Peyer's patch (tissue), 4 donors: Measurements from ENCODE around the gene OBP2B. TPM values are rescaled to one million over a fixed set of nuclear protein-coding genes. Genes with fewer than 3 reads are reported as not detected.
"Not testable (repeated sequence)": the region's sequence is repeated elsewhere in the genome, so short reads cannot be mapped to it uniquely, and the experiment has no call there.

Experiments
- DNase-seq, 3 donors: peaks; one replicate each; pipeline ENCODE4 v3.0.0-alpha.2; 2017 to 2019
- H3K27ac ChIP-seq, 4 donors: fragments of 200-600 bp; sonication (generic); one replicate each; pipeline ENCODE4 v1.5.1; 2016 to 2019
- H3K27me3 ChIP-seq, 2 donors: fragments of 200-600 bp; sonication (generic); one replicate each; pipeline ENCODE4 v1.5.1; 2019
- H3K36me3 ChIP-seq, 3 donors: fragments of 200-600 bp; sonication (generic); one replicate each; pipeline ENCODE4 v1.5.1; 2016 to 2019
- H3K4me1 ChIP-seq, 4 donors: fragments of 200-600 bp; sonication (generic); one replicate each; pipeline ENCODE4 v1.5.1; 2016 to 2019
- H3K4me3 ChIP-seq, 4 donors: fragments of 200-600 bp; sonication (generic); 1 replicate in 3 of 4; 2 replicates in 1 of 4; pipeline ENCODE4 v1.5.1; 2016 to 2019; ENCODE audit warnings: mild to moderate bottlenecking in 1 of 4
- H3K9me3 ChIP-seq, 4 donors: fragments of 200-600 bp; sonication (generic); one replicate each; pipeline ENCODE4 v1.5.1; 2016 to 2019; ENCODE audit warnings: mild to moderate bottlenecking in 1 of 4
- POLR2A ChIP-seq, 2 donors: fragments of 450-650 bp; IDR thresholded peaks; one replicate each; pipeline ENCODE4 v1.5.1; 2017; ENCODE audit warnings: antibody characterized with exemption in 2 of 2, mild to moderate bottlenecking in 2 of 2, moderate library complexity in 2 of 2
- total RNA-seq, 4 donors: library from RNA; depleted of rRNA; stranded (reverse); fragments of >200 nt; gene quantifications; one replicate each; pipeline ENCODE4 v1.1.0, GENCODE V29; 2016
- TF ChIP-seq, protein P1 (sequence below), 6 experiments: fragments of 450-650 bp in 4 of 6; fragments of 200-600 bp in 2 of 6; sonication (generic) in 1 of 6; IDR thresholded peaks; one replicate each; pipeline ENCODE4 v1.5.1; 2017 to 2019; ENCODE audit warnings: antibody characterized with exemption in 6 of 6, mild to moderate bottlenecking in 3 of 6, moderate library complexity in 1 of 6

OBP2B gene
- total RNA-seq, 4 donors from 2014 or later: not detected

DNA sequence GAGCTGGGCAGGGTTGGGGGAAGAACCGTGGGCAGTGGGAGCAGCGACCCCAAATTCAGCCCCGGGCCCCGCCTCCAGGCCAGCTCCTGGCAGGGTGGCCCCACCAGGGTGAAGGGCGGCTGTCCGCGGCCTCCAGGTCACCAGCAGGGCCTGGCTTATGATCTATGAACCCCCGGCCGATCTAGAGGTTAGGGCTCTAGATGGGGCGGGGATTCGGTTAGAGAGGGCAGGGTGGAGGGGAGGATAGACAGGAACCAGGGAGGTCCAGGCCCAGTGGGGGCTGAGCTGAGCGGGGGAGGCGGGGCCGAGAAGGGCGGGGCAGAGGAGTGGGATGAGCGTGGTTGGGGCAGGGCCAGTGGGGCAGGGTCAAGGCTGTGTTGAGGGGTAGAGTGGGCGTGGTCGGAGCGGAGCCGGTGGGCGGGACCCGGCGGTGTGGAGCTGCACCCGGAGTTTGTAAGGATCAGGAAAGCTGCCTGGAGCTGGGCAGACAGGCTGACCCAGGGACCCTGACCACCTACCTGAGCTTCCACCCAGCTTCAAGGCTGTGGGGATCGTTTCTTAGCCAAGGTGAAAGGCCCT is 29.3 kb upstream of the OBP2B start:
- no peaks in the 10 kb centered on the region for H3K27me3 ChIP-seq
- peak; percentile 57 to 93 (median 91) for DNase-seq
- H3K36me3 ChIP-seq: no peaks in the 10 kb centered on the region
- peak in 1 of 2 donors; percentile 50 for TF ChIP-seq POLR2A (IDR thresholded peaks at IDR 0.05)
- TF ChIP-seq, protein P1, sequence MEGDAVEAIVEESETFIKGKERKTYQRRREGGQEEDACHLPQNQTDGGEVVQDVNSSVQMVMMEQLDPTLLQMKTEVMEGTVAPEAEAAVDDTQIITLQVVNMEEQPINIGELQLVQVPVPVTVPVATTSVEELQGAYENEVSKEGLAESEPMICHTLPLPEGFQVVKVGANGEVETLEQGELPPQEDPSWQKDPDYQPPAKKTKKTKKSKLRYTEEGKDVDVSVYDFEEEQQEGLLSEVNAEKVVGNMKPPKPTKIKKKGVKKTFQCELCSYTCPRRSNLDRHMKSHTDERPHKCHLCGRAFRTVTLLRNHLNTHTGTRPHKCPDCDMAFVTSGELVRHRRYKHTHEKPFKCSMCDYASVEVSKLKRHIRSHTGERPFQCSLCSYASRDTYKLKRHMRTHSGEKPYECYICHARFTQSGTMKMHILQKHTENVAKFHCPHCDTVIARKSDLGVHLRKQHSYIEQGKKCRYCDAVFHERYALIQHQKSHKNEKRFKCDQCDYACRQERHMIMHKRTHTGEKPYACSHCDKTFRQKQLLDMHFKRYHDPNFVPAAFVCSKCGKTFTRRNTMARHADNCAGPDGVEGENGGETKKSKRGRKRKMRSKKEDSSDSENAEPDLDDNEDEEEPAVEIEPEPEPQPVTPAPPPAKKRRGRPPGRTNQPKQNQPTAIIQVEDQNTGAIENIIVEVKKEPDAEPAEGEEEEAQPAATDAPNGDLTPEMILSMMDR (IDR thresholded peaks at IDR 0.05): peak in 1 of 6 experiments; percentile 7
- H3K27ac ChIP-seq: peak overlapping the region; percentile 49 to 88 (median 64)
- peak overlapping the region in 3 of 4 donors; percentile 26 to 43 (median 38) for H3K4me3 ChIP-seq
- peaks cover 0 to 17% (median 3%) of the 10 kb centered on the region in 4 donors for H3K4me1 ChIP-seq
- no peaks in the 10 kb centered on the region for H3K9me3 ChIP-seq

GRCh38 chr9:133237035-133237731 is 28.1 kb upstream of the OBP2B start:
- H3K27me3 ChIP-seq: no peaks in the 10 kb centered on the region
- no peaks in the 10 kb centered on the region for H3K9me3 ChIP-seq
- H3K4me1 ChIP-seq: peaks cover 0 to 17% (median 3%) of the 10 kb centered on the region in 4 donors
- no peak for DNase-seq
- no peaks in the 10 kb centered on the region for H3K36me3 ChIP-seq
- H3K4me3 ChIP-seq: no peak overlapping the region
- peak overlapping the region in 2 of 4 donors; percentile 77 to 88 for H3K27ac ChIP-seq
- TF ChIP-seq POLR2A (IDR thresholded peaks at IDR 0.05): no peak
- TF ChIP-seq, protein P1 (IDR thresholded peaks at IDR 0.05): no peak

DNA sequence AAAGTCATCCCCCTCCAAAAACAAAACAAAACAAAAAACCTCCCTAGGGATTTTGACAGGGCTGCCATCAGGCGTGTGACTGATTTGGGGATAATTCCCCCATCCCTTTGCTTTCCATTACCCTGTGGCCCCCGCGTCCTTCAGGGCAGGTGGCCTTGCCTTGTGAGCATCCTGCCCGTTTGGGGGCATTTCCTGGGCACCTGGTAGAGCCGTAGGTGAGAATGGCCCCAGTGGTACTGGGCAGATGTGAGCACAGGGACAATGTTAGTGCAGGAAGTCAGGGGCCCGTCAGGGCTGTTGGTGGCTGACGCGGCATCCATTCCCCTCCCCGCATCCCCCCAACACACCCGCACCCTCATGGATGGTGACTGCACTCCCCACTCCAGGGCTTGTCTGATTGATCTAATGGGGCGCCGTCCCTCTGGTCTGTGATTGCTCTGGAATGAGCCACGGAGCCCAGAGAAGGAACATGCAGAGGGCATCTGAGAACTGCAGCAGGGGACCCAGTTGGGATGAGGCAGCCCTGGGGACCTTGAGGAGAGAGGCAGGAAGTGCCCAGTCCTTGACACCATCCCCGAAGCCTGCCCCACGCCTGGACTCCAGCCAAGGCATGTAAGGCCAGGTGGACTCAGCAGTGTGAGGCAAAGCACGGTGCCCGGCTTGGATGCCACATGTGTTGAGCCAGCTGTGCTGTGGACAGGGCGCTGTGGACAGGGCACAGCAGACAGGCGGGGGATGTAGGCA is 27.4 kb upstream of the OBP2B start:
- not testable (repeated sequence) for DNase-seq, H3K27me3 ChIP-seq, H3K9me3 ChIP-seq, H3K36me3 ChIP-seq, H3K4me3 ChIP-seq
- Histone ChIP-seq H3K27ac (peak overlapping the region in 2 of 4 donors; percentile 77 to 88), H3K4me1 (peaks cover 0 to 17% (median 3%) of the 10 kb centered on the region in 4 donors)

GRCh38 chr9:133235549-133236222 is 26.6 kb upstream of the OBP2B start:
- no peak for DNase-seq
- no peaks in the 10 kb centered on the region for H3K27me3 ChIP-seq
- H3K27ac ChIP-seq: no peak overlapping the region
- no peaks in the 10 kb centered on the region for H3K9me3 ChIP-seq
- peaks cover 0 to 17% (median 2%) of the 10 kb centered on the region in 4 donors for H3K4me1 ChIP-seq
- H3K36me3 ChIP-seq: no peaks in the 10 kb centered on the region
- H3K4me3 ChIP-seq: no peak overlapping the region
- TF ChIP-seq POLR2A (IDR thresholded peaks at IDR 0.05): no peak
- TF ChIP-seq, protein P1 (IDR thresholded peaks at IDR 0.05): no peak

GRCh38 chr9:133234577-133235322 is 25.7 kb upstream of the OBP2B start:
- no peak overlapping the region for H3K4me3 ChIP-seq
- no peaks in the 10 kb centered on the region for H3K27me3 ChIP-seq
- H3K36me3 ChIP-seq: no peaks in the 10 kb centered on the region
- peaks cover 0 to 13% (median 2%) of the 10 kb centered on the region in 4 donors for H3K4me1 ChIP-seq
- no peak overlapping the region for H3K27ac ChIP-seq
- no peaks in the 10 kb centered on the region for H3K9me3 ChIP-seq
- DNase-seq: no peak
- TF ChIP-seq, protein P1 (IDR thresholded peaks at IDR 0.05): no peak
- TF ChIP-seq POLR2A (IDR thresholded peaks at IDR 0.05): no peak
